ENCODE measurements around the gene THSD8.
"Not testable (repeated sequence)": the region's sequence is repeated elsewhere in the genome, so short reads cannot be mapped to it uniquely, and the experiment has no call there.

Gene THSD8

DNA sequence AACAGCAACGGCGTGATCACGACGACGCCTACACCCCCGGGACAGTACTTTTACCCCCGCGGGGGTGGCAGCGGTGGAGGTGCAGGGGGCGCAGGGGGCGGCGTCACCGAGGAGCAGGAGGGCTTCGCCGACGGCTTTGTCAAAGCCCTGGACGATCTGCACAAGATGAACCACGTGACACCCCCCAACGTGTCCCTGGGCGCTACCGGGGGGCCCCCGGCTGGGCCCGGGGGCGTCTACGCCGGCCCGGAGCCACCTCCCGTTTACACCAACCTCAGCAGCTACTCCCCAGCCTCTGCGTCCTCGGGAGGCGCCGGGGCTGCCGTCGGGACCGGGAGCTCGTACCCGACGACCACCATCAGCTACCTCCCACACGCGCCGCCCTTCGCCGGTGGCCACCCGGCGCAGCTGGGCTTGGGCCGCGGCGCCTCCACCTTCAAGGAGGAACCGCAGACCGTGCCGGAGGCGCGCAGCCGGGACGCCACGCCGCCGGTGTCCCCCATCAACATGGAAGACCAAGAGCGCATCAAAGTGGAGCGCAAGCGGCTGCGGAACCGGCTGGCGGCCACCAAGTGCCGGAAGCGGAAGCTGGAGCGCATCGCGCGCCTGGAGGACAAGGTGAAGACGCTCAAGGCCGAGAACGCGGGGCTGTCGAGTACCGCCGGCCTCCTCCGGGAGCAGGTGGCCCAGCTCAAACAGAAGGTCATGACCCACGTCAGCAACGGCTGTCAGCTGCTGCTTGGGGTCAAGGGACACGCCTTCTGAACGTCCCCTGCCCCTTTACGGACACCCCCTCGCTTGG, 9.6 kb upstream of the THSD8 start:
- peak; percentile 43 to 67 (median 54) for DNase-seq

DNA sequence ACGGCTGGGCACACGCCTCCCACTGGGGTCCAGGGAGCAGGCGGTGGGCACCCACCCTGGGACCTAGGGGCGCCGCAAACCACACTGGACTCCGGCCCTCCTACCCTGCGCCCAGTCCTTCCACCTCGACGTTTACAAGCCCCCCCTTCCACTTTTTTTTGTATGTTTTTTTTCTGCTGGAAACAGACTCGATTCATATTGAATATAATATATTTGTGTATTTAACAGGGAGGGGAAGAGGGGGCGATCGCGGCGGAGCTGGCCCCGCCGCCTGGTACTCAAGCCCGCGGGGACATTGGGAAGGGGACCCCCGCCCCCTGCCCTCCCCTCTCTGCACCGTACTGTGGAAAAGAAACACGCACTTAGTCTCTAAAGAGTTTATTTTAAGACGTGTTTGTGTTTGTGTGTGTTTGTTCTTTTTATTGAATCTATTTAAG, 9.0 kb upstream of the THSD8 start:
- DNase-seq: no peak

DNA sequence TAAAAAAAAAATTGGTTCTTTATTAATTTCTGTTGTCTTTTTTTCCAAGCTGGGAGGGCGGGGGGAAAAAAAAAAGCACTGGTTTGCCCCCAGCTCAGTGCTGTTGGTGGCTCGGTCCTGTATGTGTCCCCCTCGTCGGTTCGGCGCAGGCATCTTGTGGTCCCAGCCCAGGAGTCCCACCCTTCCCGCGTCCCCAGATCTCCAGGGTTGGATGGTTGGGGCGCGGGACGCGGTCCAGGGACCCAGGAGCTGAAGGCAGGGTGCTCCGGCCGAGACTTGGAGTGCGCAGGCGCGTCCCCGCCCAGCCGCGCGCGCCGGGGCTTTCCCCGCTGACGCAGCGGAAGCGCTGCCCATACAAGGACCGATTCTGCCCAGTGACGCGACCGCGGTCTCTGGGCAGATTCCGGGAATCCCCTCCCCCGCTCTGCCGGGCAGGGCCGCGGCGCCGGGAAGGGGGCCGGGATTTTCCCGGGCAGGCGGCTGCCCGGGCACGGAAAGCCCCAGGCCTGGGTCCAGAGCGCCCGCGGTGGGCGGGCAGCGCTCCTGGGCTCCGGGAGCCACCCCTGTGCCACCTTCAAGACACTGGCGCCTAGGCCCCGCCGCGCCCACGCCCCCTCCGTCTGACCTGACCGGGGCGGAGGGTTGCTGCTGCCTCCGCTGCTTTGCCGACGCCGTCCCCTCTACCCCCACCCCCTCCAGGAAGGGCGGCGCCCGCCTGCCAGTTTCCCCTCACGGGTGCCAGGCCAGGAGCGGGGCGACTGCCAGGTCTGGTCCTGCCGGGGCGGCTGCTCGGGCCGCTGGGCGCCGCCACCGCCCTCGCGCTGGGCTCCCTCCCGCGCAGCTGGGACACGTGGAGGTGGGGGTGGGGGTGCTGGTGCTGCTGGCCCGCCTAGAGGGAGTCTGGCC, 8.3 kb upstream of the THSD8 start:
- peak; percentile 85 to 95 (median 89) for DNase-seq

DNA sequence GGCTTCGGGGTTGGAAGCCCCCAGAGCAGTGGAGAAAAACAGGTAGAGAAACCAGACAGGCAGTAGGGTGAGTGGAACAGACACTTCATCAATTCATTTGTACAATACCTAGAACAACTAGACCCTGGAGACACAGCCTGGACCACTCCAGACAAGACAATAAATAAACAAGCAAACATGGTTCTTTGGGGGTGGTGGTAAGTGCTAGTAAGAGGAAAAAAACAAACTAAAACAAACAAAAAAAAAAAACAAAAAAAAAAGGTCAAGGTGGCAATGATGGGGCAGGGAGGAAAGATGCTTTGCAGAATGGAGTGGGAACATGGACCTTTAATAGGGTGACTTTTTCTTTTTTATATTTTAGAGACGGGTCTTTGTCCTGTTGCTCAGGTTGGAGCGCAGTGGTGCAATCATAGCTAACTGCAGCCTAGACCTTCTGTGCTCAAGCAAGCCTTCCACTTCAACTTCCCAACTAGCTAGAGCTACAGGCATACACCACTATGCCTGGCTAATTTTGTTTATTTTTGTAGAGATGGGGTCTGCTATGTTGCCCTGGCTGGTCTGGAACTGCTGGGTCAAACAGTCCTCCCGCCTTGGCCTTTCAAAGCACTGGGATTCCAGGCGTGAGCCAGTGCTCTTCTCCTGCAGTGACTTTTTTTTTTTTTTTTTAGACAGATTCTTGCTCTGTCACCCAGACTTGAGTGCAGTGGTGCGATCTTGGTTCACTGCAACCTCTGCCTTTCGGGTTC, 7.5 kb upstream of the THSD8 start:
- no peak for DNase-seq

DNA sequence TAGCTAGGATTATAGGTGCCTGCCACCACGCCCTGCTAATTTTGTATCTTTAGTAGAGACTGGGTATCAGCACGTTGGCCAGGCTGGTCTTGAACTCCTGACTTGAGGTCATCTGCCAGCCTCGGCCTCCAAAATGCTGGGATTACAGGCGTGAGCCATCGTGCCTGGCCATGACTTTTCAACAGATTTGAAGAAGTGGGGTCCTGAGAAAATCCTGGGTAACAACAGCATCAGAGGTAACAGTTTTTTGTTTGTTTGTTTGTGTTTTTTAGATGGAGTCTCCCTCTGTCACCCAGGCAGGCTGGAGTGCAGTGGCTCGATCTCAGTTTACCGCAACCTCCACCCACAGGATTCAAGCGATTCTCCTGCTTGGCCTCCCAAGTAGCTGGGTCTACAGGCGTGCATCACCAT, 6.9 kb upstream of the THSD8 start:
- DNase-seq: no peak

DNA sequence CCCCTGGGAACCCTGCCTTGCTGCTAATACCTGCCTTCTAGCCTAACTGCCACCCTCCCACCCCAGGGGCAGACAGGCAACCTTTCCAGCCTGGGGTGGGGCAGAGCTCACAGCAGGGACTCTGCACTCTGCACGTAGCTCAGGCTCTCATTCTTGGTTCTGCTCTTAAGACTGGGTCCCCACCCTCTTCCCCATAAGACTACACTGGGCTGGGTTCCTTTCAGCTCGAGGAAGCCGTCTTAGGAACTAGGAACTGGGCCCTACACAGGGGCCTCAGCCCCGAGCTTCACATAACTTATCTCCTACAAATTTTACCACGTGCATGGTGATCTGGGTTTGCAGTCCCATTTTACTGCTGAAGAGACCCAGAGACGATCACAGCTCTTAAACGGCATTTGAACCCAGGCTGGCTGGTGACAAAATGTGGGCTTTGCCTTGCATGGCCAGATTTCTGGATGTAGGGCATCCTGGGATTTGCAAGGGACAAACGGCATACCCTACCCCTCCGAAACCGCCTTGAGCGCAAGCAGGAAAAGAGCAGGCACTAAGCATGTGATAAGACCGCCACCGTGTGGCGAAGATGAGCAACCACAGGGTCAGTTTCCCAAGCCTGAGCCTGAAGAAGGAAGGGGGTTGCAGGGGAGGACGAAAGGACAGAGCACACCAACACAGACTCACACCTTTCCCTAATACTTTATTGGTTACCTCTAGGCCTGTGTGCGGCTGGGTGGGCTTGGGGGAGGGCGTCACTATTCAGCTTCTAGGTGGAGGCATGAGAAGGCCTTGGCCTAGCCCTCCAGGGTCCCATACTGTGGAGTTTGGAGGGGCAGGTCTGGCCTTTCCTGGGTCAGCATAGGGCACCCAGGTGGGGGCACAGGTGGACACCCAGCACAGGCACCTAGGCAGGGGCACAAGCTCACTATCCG, 5.5 kb upstream of the THSD8 start:
- DNase-seq: peak; percentile 40 to 58 (median 48)

DNA sequence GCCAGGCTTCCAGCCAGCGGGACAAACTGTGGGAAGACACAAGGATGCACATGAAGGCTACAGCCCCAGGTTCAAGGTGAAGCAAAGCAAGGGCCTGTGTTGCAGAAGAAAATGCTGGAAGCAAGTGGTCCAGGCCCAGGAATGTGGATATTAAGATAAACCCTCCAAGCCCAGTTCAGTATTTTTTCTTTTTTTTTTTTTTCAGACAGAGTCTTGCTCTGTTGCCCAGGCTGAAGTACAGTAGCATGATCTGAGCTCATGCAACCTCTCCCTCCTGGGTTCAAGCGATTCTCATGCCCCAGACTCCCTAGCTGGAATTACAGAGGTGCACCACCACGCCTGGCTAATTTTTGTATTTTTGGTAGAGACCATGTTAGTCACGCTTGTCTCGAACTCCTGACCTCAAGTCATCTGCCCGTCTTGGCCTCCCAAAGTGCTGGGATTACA, 4.7 kb upstream of the THSD8 start:
- no peak for DNase-seq

DNA sequence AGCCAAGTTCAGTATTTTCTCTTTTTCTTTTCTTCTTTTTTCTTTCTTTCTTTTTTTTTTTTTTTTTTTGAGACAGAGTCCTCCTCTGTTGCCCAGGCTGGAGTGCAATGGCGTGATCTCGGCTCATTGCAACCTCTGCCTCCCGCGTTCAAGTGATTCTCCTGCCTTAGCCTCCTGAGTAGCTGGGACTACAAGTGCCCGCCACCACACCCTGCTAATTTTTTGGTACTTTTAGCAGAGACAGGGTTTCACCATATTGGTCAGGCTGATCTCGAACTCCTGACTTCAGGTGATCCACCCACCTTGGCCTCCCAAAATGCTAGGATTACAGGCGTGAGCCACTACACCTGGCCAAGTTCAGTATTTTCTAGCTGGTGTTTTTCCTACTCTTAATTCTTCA, 4.3 kb upstream of the THSD8 start:
- DNase-seq: not testable (repeated sequence)

DNA sequence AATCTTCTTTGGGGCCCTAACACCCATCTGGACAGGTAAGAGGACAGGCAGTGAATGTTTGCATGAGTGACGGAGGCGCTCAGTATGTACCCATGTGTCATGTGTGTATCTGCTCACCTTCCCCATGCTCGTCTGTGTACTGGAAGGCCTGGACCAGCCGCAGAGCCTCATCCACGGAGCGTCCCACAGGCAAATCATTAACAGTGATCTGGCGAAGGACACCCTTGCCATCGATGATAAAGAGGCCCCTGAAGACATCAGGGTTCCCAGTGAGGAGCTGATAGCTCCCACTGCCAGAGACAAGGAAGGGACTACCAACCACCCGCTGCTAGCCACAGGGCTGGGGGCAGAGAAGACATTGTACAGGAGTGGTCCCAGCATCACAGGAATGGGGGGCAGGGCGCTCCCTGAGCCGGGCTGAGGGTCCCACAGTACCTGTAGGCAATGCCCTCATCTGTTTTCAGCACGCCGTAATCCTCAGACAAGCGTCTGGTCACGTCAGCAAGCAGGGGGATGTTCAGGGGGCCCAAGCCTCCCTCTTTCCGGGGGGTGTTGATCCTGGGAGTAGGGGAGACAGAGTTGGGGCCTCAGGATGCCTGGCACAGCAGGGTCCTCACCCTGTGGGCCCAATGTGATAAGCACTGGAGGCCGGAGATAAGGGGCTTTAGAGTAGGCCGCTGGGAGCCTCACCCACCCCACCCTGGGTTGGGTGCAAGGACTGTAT, 2.0 kb upstream of the THSD8 start:
- no peak for DNase-seq

DNA sequence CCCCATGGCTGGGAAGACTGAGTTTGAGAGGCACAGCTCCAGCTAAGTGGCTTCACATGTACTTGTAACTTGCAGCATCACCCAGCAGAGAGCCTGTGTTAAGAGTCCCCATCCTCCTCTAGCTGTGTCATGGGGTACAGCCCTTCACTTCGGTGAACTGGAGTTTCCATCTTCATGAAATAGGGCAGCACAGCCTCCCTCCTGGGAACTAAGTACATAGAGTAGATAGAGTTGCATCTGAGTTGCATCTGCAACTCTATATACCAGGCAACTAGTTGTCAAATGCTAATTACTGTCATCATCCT, 1.5 kb upstream of the THSD8 start:
- no peak for DNase-seq

DNA sequence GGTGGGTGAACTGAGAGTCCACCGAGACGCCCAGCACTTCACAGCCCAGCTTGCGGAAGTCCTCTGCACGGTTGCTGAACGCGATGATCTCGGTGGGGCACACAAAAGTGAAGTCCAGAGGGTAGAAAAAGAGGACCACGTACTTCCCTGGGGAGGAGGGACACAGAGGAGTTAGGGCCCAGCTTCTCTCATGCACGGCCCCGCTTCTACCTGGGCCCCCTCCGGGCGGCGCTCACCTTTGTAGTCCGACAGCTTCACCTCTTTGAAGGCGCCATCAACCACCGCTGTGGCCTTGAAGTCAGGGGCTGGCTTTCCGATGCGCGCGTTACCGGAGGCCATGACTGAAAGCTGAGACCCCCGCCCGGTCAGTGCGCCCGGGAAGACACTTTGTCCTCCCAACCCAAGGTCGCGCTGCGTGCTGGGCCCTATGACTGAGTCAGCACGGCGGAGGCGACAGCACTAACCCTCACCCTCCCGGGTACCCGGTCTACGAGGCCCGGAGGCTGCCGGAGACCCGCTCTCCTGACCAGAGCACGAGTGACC, 875 bp upstream of the THSD8 start:
- no peak for DNase-seq

DNA sequence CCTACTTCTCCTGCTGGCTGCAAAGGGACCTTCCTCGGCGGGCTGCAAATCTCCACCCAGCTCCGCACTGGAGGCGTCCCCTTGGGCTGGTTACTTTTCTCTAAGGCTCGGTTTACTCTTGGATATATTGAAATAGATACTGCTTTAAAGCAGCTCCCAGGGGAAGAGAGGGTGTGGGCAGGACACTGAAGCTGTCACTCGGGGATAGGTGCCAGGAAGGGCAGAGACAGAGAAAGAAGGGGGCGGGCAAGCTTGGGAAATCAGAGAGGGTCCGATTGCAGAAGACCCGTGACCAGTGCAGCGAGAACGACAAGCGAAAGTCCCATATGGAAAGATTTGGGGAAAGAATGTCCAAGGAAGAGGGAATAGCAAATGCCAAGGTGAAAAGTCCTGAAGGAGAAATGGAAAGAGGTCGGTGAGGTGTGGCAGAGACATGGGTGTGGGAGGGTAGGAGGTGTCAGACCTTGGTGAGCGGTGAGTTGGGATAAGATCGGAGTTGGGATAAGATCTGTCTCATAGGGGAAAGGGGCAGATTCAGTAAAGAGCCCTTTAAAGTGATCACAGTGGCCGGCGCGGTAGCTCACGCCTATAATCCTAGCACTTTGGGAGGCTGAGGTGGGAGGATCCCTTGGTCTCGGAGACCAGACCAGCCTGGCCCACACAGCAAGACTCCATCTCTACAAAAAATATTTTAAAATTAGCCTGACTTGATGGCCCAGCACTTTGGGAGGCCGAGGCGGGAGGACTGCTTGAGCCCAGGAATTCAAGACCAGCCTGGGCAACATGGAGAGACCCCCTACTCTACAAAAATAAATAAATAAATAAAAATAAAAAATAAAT, 618 bp downstream of the THSD8 start:
- DNase-seq: no peak

DNA sequence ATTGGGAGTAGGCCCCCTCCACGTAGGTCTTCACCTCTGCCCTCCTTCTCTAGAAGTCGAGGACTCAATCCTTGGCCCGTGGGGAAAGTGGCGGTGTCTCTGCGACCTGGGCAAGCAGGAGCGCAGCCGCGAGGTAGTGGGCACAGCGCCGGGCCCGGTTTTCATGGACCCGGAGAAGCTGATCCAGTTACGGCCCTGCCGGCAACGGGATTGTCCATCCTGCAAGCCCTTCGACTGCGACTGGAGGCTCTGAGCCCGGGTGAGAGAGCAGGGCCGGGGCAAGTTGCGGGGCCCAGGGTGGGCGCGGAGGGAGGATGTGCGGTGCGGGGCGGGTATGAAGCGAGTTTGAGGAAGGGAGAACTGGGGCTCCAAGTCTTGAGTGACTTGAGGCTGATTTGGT, 2.2 kb downstream of the THSD8 start:
- no peak for DNase-seq

DNA sequence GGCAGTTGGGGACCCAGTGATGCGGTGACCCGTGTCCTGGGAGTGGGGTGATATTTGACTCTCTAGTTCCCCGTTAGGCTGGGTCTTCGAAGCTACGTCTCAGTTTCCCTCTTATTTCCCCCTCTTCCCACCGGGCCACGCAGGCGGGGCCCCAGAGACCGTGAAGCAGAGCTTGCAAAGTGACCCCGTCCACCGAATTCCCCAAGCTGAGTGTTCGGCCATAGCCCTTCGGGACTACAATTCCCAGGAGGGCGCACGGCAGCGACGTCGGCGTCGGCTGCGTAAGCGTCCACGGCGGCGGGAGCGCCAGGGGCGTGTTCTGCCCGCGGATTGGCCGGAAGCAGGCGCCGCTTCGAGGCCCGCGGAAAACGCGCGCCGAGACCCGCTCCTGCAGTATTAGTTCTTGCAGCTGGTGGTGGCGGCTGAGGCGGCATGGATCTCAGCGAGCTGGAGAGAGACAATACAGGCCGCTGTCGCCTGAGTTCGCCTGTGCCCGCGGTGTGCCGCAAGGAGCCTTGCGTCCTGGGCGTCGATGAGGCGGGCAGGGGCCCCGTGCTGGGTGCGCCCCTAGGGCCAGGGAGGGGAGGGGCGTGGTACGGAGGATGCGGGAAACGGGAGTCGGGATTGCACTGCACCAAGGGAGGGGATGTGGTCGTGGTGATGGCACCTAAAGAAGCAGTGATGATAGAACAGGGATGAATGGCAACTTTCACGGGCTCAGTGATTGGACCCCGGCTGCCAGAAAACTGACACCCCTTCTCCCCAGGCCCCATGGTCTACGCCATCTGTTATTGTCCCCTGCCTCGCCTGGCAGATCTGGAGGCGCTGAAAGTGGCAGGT, 4.6 kb downstream of the THSD8 start, which contains the start of gene RNASEH2A:
TSS of gene RNASEH2A (plus strand) at position 343 of the 840 bp plus-strand sequence. CDS start at position 433, 90 bp downstream.
- DNase-seq: peak; percentile 71 to 83 (median 78)

DNA sequence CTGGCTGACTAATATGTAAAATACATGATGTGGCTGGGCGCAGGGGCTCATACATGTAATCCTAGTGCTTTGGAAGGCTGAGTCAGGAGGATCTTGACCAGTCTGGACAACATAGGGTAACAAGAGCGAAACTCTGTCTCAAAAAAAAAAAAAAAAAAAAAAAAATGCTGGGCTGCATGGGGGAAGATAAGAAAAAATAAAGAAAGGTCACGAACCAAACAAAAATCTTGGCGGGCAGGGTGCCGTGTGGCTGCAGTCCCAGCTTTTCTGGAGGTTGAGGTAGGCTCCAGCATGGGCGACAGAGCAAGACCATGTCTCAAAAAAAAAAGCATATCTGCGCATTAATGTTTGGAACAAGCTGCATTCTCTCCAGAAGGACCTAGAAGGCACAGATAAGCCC, 13.2 kb downstream of the THSD8 start:
- DNase-seq: no peak

DNA sequence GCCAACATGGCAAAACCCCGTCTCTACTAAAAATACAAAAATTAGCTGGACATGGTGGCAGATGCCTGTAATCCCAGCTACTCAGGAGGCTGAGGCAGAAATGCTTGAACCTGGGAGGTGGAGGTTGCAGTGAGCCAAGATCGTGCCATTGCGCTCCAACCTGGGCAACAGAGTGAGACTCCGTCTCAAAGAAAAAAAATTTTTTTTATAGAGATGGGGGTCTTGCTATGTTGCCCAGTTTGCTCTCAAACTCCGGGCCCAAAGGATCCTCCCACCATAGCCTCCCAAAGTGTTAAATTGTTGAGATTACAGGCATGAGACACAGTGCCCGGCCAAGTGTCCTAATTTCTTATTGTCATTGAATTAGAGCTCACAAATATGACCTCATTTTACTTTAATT, 15.3 kb downstream of the THSD8 start:
- DNase-seq: not testable (repeated sequence)

DNA sequence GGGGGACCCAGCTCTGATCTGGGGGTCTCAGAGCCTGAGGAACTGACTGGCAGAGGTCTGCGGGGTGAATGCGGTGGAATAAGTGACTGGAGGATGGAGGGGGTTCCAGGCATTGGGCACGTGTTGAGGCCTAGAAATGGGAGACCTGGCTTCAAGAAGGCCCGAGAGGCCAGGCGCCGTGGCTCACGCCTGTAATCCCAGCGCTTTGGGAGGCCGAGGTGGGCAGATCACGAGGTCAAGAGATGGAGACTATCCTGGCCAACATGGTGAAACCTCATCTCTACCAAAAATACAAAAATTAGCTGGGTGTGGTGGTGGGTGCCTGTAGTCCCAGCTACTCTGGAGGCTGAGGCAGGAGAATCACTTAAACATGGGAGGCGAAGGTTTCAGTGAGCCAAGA, 15.9 kb downstream of the THSD8 start:
- not testable (repeated sequence) for DNase-seq

DNA sequence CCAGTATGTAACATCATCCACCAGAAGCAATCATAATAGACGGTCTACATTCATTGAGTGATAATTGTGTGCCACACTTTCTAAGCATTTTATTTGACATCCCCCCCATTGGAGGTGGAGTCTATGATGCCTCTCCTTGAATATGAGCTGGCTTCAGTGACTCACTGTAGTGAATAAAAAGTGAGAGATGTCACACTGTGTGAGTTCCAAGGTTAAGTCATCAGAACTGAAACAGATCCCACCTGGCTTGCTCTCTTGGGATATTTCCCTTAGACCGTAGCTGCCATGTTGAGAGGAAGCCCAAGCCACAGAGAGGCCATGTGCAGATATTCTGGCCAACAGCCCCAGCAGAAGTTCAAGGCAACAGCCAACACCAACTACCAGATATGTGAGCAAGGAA, 19.9 kb downstream of the THSD8 start:
- no peak for DNase-seq
